NK-92 treated with Interleukin-12 subunit alpha and Interleukin-12 subunit beta, amount 100 ng/mL, for 24 hours (cell line): ENCODE data around the gene WNT8A.

ENCODE experiments used
- DNase-seq: peaks from one replicate; lab custom pipeline; 2025; lab: John Stamatoyannopoulos, UW

The WNT8A gene

GRCh38 chr5:138091685-138092084 is 7.9 kb downstream of the WNT8A start:
- no peak for DNase-seq

- DNase-seq = no peak
Measured at GRCh38 chr5:138092301-138092700, 8.5 kb downstream of the WNT8A start.

DNA sequence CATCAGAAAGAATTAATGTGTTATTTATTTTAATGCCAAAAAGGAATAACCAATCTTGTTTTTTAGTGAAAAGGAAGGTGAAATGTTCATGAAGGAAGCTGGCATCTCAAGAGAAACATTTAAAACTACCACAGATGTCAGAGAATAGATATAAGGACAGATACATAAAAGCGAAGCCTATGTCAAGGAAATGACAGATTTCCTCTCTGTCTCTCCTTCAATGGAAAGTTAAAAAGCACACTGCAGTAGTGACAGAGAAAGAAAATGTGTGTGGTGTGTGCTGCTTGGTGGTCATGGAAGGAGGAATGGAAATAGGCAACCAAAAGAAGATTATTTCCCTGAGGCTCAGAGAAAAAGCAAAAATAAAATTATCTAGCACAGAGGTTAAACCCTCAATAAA is 9.2 kb downstream of the WNT8A start:
- DNase-seq = no peak

DNA sequence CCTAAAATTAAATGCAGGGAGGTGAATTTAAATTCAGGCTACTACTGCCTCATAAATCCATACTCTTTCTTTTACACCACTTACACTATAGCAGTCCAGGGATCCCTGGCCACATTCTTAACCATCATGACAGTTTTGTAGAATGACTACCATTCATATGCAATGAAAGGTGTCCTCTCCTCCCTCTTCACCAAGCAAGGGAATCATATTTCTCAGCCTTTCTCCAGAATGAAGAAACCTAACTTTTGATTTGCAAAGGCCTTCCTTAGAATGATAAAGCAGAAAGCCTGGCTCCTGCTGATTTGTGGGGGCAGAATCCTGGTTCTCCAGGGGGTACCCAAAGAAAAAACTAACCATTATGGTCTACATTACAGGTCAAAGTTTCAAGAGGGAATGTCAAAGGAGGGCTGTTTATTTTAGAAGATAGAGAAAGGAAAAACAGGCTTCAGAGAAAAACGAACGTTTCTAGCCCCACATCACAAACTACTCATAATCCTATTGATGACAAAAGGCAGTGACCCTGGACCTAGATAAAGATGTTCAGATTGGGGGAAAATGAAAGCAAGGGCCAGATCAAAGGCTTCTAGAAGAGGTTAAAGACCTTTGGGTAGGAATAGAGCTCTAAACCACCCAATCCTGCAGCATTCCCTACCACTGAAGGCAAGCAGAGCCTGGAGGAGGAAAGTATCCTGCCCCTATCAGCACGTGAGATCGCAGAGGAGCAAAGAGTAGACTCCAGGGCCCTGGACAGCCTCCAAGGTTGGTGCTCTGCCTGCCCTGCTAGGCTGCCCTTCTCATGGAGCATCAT is 11.5 kb downstream of the WNT8A start:
- DNase-seq = no peak

DNA sequence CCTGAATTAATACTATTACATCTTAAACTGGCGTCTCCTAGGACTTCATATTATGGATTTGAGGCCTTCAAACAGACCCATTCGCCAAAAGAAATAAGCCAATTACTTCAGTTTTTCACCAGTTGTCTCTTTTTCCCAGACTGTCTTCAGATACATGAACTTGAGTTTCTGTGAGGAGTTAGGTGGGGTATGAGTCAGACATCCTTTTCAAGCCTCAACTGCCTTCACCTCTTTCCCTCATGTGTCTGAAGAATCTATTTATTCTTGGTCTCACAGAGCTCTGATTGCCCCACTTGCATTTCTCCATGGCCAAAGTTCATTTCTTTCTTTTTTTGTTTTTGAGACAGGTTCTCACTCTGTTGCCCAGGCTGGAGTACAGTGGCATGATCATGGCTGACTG is 12.5 kb downstream of the WNT8A start:
- no peak for DNase-seq

DNA sequence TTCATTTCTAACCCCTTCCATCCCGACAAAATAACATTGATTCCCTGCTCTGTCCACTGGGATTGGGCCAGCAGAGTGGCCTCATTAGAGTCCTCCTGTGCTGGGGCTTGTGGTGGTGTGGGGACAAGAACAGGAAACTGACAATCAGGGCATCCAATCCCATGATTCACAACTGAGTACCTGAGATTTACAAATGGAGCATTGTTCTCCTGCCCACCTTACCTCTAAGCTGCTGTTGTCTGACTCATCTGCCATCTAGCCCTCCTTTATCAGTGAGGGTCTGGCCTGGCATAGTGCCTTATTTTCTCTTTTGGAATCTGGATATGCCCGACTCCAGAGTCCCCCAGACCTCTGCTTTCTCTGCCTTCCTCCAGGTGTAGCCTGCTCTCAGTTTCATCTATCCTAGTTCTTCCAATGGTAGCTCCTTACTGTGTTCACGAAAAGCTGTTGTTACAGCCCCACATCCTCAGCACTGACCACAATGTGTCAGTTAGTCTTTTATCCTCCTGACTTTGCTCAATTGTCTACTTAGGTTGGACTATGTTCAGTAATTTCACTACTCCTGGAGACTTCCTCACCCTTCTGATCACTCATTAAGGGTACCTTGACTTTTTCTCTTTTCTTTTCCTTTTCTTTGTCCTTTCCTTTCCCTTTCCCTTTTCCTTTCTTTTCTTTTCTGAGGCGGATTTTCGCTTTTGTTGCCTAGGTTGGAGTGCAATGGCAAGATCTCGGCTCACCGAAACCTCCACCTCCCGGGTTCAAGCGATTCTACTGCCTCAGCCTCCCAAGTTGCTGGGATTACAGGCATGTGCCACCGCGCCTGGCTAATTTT is 13.4 kb downstream of the WNT8A start:
- DNase-seq = no peak

GRCh38 chr5:138102454-138103318 is 18.9 kb downstream of the WNT8A start:
- no peak for DNase-seq

- DNase-seq = no peak
Measured at GRCh38 chr5:138103319-138103637, 19.4 kb downstream of the WNT8A start.

GRCh38 chr5:138105709-138106108 is 21.9 kb downstream of the WNT8A start:
- no peak for DNase-seq

DNA sequence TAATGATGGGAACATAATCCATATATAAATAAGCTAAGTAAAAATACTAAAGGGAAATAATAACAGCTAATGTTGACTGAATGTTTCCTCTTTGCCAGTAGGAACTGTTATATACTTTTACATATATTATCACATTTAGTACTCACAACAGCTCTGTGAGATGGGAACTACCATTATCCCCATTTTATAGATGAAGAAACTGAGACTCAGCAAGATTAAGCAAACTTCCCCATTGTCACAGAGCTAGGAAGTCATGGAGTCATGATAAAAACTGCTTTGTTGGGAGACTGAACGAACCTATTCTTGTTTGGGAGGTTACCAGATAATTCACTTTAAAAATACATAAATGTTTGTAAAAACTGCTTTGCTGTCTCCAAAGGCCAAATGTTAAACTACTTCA is 23.4 kb downstream of the WNT8A start:
- DNase-seq = no peak

GRCh38 chr5:138109463-138110265 is 25.8 kb downstream of the WNT8A start:
- no peak for DNase-seq

DNA sequence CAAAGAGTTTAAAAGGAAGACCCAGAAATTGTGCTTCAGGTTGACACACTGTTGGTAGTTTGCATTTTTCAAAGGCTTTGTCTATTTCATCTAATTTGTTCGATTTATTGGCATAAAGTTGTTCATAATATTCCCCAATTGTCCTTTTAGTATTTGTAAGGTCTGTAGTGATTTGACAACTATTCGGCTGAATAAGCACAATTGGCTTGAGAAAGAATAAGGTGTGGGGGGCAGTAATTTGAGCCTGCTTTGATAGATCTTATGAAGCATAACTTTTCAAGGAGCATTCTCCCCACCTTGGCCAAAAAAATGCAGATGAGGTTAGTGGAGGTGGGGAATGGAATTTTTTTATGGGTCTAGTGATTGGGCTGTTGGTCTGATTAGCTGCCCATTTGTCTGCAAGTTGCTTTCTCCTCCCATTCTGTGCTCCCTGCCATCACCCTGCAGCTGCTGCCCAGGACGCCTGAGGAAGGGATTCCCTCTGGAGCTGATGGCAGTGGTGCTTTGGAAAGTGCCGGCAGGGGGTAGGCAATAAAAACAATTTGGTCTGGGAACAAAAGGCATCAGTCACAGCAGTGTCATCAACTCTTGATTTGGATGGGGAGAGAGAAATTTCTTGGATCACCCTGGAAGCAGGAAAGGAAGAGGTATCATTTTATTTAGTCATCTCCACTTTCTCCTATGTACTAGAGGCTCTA is 26.6 kb downstream of the WNT8A start:
- DNase-seq = no peak

DNA sequence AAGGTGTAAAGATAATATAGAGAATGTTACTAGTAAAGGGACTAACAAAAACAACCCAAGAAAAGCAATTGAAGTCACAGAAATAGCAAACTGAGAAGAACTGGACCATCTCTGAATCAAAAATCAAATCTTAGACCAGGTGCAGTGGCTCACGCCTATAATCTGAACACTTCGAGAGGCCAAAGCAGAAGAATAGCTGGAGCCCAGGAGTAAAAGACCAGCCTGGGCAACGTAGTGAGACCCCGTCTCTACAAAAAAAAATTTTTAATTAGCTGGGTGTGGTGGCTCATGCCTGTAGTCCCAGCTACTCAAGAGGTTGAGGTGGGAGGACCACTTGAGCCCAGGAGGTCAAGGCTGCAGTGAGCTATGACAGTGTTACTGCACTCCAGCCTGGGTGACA is 27.3 kb downstream of the WNT8A start:
- no peak for DNase-seq

DNA sequence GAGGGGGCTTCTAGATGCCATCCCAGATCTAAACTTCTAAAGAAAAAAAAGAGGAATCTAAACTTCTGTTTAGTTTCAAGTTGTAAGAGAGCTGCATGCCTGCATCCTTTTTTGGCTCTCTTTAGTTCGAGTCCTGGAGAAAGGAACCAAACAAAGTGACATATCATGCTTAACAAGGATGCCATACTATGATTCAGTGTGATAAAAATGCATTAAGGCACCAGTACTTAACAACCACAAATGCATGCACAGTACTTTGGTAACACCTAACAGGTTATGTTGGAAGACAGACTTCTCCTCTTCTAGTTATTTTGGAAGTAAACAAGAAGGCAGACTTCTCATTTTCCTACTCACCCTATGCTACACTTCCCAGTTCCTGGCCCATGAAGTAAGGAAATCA is 28.1 kb downstream of the WNT8A start:
- DNase-seq = no peak

DNA sequence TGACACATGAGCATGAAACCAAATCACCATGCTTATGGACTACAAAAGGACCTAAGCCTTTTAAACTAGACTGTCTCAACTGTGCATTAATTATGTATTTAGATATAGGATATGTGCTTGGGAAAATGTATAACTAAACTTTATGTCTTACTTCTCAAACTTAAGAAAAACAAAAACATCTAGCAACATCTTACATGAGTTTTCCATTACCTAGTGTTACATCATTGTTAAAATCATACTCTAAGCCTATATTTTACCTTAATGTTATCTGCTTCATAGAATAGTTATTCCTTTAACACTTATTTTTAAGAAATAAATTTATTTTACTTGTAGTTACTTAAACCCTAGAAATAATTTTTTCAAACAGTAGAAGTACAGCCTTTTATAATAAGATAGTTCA is 31.4 kb downstream of the WNT8A start:
- DNase-seq = no peak

DNA sequence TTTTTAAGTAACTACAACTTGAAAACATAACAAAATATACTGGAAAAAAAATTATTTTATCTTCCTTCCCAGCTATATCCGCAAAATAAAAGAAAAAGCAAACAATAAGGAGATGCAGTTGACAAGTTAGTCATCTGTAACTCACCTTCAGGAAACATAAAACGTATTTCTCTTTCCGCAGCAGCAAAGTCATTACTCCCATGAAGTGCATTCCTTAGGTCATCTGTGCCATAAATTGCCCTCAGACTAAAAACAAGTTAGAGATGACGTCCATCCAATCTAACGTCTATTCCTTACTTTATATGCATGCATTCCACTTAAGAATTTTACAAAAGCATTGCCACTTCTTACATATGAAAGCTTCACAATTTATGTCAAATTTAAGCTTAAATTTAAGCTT is 44.5 kb downstream of the WNT8A start:
- DNase-seq = no peak

DNA sequence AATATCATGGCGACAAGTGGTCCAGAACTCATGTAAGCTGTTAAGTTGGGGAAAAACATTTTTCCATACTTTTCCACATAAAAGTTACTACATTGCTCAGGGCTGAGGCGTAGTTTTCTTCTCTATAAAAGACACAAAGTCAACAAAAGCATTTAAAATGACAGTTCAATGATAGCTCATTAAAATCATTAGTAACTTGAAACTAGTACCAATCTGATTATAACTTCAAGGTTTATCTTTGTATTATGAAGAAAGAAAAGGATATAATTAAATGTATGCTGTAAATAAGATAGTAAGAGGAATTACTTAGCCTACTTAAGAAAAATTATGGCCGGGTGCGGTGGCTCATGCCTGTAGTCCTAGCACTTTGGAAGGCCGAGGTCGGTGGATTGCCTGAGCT is 45.5 kb downstream of the WNT8A start:
- no peak for DNase-seq

DNA sequence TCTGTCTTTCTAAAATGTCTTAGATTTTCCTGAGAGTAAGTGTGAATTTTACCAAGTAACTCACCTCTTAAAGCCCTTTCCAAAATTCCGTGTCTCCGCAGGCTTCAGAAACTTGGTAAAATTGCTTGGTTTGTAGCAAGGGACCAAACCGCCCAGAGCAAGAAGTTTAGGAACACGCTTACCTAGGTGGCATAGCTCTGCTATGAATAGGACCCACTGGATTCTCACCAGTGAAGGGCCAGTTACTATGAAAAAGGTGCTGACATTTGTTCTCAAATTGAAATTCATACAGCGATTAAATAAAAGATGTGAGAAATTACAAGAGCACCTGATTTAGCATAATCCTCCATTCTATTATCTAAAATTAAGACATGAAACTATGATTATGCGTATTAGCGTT is 48.7 kb downstream of the WNT8A start:
- no peak for DNase-seq

- DNase-seq = no peak
Measured at GRCh38 chr5:138138949-138139780, 55.3 kb downstream of the WNT8A start, which contains the start of gene NME5. NME5 (minus strand) TSS chr5:138139428; CDS start chr5:138138780, 648 bp downstream.

- DNase-seq = no peak
Measured at GRCh38 chr5:138139781-138140090, 55.9 kb downstream of the WNT8A start.
